K562 (cell line): ENCODE results near the gene ADGRL3. TPM values are rescaled to one million over a fixed set of nuclear protein-coding genes. Genes with fewer than 3 reads are reported as not detected.

ENCODE experiments used
- ATAC-seq: fragments of 200-7000 bp; cut with Tn5 transposase; 3 replicates; pipeline ENCODE4 v1.9.1; 2020; ENCODE audit warnings: moderate library complexity
- BruUV-seq: library from RNA; stranded (reverse); fragments of 400-500 nt; replicated peaks from 2 replicates; lab custom pipeline; 2021; lab: Mats Ljungman, UMichigan
- CTCF ChIA-PET: fragments of 300-600 bp; formaldehyde crosslinking; extraction: SDS; loops from one replicate; lab custom pipeline; 2021; ENCODE audit warnings: low intra/inter-chr PET ratio; lab: Yijun Ruan, JAX
- POLR2A ChIA-PET: fragments of 300-600, 350-650 bp; sonication (Branson Sonifier 250); formaldehyde crosslinking; extraction: SDS; loops from one replicate; lab custom pipeline; 2021; ENCODE audit warnings: antibody characterized with exemption, inconsistent platforms; lab: Yijun Ruan, JAX
- DNase-seq, 4 experiments: peaks; one replicate each; pipeline versions ENCODE4 v3.0.0 to v3.0.0-alpha.2; 2011 to 2018; ENCODE audit warnings: low spot score in 3 of 4, mixed read lengths in 3 of 4; ENCODE audit errors: extremely low read depth in 1 of 4
- FAIRE-seq: peaks from 2 replicates; lab custom pipeline; 2011; peaks lifted over from hg19 to GRCh38; lab: Jason Lieb, UNC
- H2AFZ ChIP-seq: 2 replicates; pipeline ENCODE4 v1.6.0; 2011; ENCODE audit warnings: low read depth, low read length, control low read depth, inconsistent platforms
- H3K27ac ChIP-seq: fragments of 200-600 bp; 3 replicates; pipeline ENCODE4 v1.8.0; 2011; ENCODE audit warnings: low read depth, mild to moderate bottlenecking, control low read depth, inconsistent platforms, low read length, moderate library complexity, mixed read lengths; ENCODE audit errors: extremely low read depth
- H3K27me3 ChIP-seq, 2 experiments: fragments of 300-600 bp in 1 of 2; 2 replicates in 1 of 2; 3 replicates in 1 of 2; pipeline versions ENCODE4 v1.6.0 to v1.8.0; 2011; ENCODE audit warnings: inconsistent platforms in 2 of 2, low read length in 2 of 2, mild to moderate bottlenecking in 1 of 2, mixed read lengths in 1 of 2, moderate library complexity in 1 of 2; ENCODE audit not compliant: control insufficient read depth in 2 of 2, insufficient read depth in 2 of 2
- H3K36me3 ChIP-seq: fragments of 300-600 bp; 3 replicates; pipeline ENCODE4 v1.8.0; 2011; ENCODE audit warnings: mild to moderate bottlenecking, low read length, inconsistent platforms; ENCODE audit not compliant: control insufficient read depth, insufficient read depth
- H3K4me1 ChIP-seq, 2 experiments: fragments of 200-600 bp in 1 of 2; replicated peaks in 1 of 2; 2 replicates in 1 of 2; 3 replicates in 1 of 2; pipeline versions ENCODE4 v1.5.1 to v1.8.0; 2011; ENCODE audit warnings: inconsistent platforms in 2 of 2, low read length in 2 of 2, mild to moderate bottlenecking in 1 of 2, mixed read lengths in 1 of 2, moderate library complexity in 1 of 2; ENCODE audit not compliant: control insufficient read depth in 2 of 2, insufficient read depth in 2 of 2
- H3K4me2 ChIP-seq: 2 replicates; pipeline ENCODE4 v1.6.1; 2011; ENCODE audit warnings: low read length, control low read depth, inconsistent platforms, mixed read lengths; ENCODE audit not compliant: insufficient read depth
- H3K4me3 ChIP-seq: fragments of 200-600 bp; sonication (generic), shearing (Covaris generic); 2 replicates; pipeline ENCODE4 v1.5.1; 2016; ENCODE audit warnings: control low read depth, inconsistent platforms
- H3K79me2 ChIP-seq: fragments of 200-600 bp; 3 replicates; pipeline ENCODE4 v1.8.0; 2011; ENCODE audit warnings: low read length, inconsistent platforms; ENCODE audit not compliant: control insufficient read depth, insufficient read depth
- H3K9ac ChIP-seq, 2 experiments: 2 replicates each; pipeline versions ENCODE4 v1.6.0 to v1.6.1; 2011; ENCODE audit warnings: low read depth in 2 of 2, low read length in 2 of 2, control low read depth in 1 of 2, inconsistent platforms in 1 of 2, mild to moderate bottlenecking in 1 of 2, mixed read lengths in 1 of 2; ENCODE audit not compliant: insufficient read depth in 1 of 2
- H3K9me1 ChIP-seq: one replicate; pipeline ENCODE4 v1.6.0; 2011; ENCODE audit warnings: inconsistent platforms, mild to moderate bottlenecking, low read length, moderate library complexity; ENCODE audit not compliant: control insufficient read depth, insufficient read depth
- H3K9me3 ChIP-seq: replicated peaks from 2 replicates; pipeline ENCODE4 v1.5.1; 2011; ENCODE audit warnings: low read depth, low read length, inconsistent platforms; ENCODE audit not compliant: control insufficient read depth, insufficient read depth
- H4K20me1 ChIP-seq: replicated peaks from 2 replicates; pipeline ENCODE4 v1.6.1; 2011; ENCODE audit warnings: low read length, inconsistent platforms, mixed read lengths; ENCODE audit not compliant: control insufficient read depth, insufficient read depth
- CCNT2 ChIP-seq: IDR thresholded peaks from 2 replicates; pipeline ENCODE4 v1.6.1; 2011; ENCODE audit warnings: borderline replicate concordance, low read depth, mild to moderate bottlenecking, moderate library complexity, mixed read lengths, low read length; ENCODE audit not compliant: insufficient read length; ENCODE audit errors: extremely low read depth
- GABPB2 ChIP-seq: fragments of 250-450 bp; sonication (Bioruptor Pico); conservative IDR thresholded peaks from 2 replicates; pipeline ENCODE4 v1.5.1; 2021; ENCODE audit warnings: mild to moderate bottlenecking
- GATAD2B ChIP-seq: fragments of 450-650 bp; IDR thresholded peaks from 2 replicates; pipeline ENCODE4 v1.6.1; 2017; ENCODE audit warnings: mild to moderate bottlenecking, borderline replicate concordance
- GTF2A2 ChIP-seq: IDR thresholded peaks from 2 replicates; pipeline ENCODE4 v1.6.1; 2016; ENCODE audit warnings: mild to moderate bottlenecking, missing genetic modification characterization, missing compliant biosample characterization
- HDGF ChIP-seq: fragments of 450-650 bp; IDR thresholded peaks from 2 replicates; pipeline ENCODE4 v1.6.1; 2016
- ILF3 ChIP-seq: fragments of 450-650 bp; IDR thresholded peaks from 2 replicates; pipeline ENCODE4 v1.6.1; 2018; ENCODE audit warnings: antibody characterized with exemption, mild to moderate bottlenecking, moderate library complexity, borderline replicate concordance
- MCM2 ChIP-seq: fragments of 450-650 bp; IDR thresholded peaks from 2 replicates; pipeline ENCODE4 v1.6.1; 2017; ENCODE audit warnings: low read depth, mild to moderate bottlenecking
- NCOA4 ChIP-seq: fragments of 450-650 bp; IDR thresholded peaks from 2 replicates; pipeline ENCODE4 v1.6.1; 2018; ENCODE audit warnings: mild to moderate bottlenecking; ENCODE audit not compliant: partially characterized antibody
- POLR2G ChIP-seq: fragments of 200-400 bp; formaldehyde crosslinking; IDR thresholded peaks from 2 replicates; pipeline ENCODE4 v1.6.1; 2017; ENCODE audit warnings: low read depth, mild to moderate bottlenecking, antibody characterized with exemption, low read length, moderate library complexity
- RBM39 ChIP-seq: fragments of 200-400 bp; formaldehyde crosslinking; optimal IDR thresholded peaks from 2 replicates; pipeline ENCODE3; 2018; ENCODE audit warnings: low read depth, low read length
- SMARCB1 ChIP-seq: IDR thresholded peaks from 2 replicates; pipeline ENCODE4 v1.6.1; 2011; ENCODE audit warnings: improper control_type of control experiment, low read depth; ENCODE audit not compliant: insufficient read length
- SRSF1 ChIP-seq: fragments of 200-400 bp; formaldehyde crosslinking; IDR thresholded peaks from 2 replicates; pipeline ENCODE4 v1.6.1; 2017; ENCODE audit warnings: mild to moderate bottlenecking, low read depth, low read length, moderate library complexity
- ZNF184 ChIP-seq: sonication (generic); formaldehyde crosslinking; IDR thresholded peaks from 2 replicates; pipeline ENCODE4 v1.5.0; 2020; ENCODE audit warnings: missing genetic modification reagents
- ZNF354B ChIP-seq: fragments of 250-450 bp; sonication (Bioruptor Pico); IDR thresholded peaks from 2 replicates; pipeline ENCODE4 v1.4.0; 2020
- ZNF584 ChIP-seq: fragments of 200-800 bp; sonication (Bioruptor generic); IDR thresholded peaks from 2 replicates; pipeline ENCODE4 v1.6.1; 2016; ENCODE audit warnings: low read depth, mild to moderate bottlenecking, missing genetic modification characterization, missing compliant biosample characterization
- ZNF764 ChIP-seq: fragments of 250-450 bp; sonication (Bioruptor Pico); IDR thresholded peaks from 2 replicates; pipeline ENCODE4 v1.4.0; 2020; ENCODE audit warnings: low read depth, mild to moderate bottlenecking, moderate library complexity
- ZNF79 ChIP-seq: fragments of 250-450 bp; sonication (Bioruptor Pico); IDR thresholded peaks from 2 replicates; pipeline ENCODE4 v1.4.0; 2020; ENCODE audit warnings: low read depth, mild to moderate bottlenecking, moderate library complexity
- WGBS: fragments of 100-300 bp; shearing (Covaris generic); methylation state at CpG from one replicate; pipeline ENCODE4 v1.1.6; 2016; ENCODE audit warnings: low coverage, mixed read lengths; ENCODE audit not compliant: insufficient coverage; ENCODE audit errors: missing lambda C conversion rate; 5-methylcytosine and 5-hydroxymethylcytosine counted together
- in situ Hi-C: fragments of 300-500 bp; cut with MboI; formaldehyde crosslinking; loops from 4 replicates; pipeline ENCODE4 v1.15.0; 2018; ENCODE audit warnings: inconsistent platforms, mixed read lengths
- intact Hi-C: fragments of 100-400 bp; cut with micrococcal nuclease; formaldehyde crosslinking; loops from 2 replicates; pipeline ENCODE4 v1.14.2; 2022
- polyA plus RNA-seq, 8 experiments: library from polyadenylated mRNA; depleted of rRNA in 4 of 8; stranded (reverse) in 5 of 8; unstranded in 3 of 8; fragments of >200 nt; fragmentation: Nextera tagmentation in 2 of 8; fragmentation: Illumina TruSeq in 1 of 8; extraction: Ambion mirVana in 2 of 8; extraction: Trizol in 1 of 8; gene quantifications; 2 replicates each; pipeline versions ENCODE4 v1.2.1 to v1.2.3, GENCODE V29; 2011 to 2014; ENCODE audit warnings: inconsistent platforms in 1 of 8, missing spikeins in 1 of 8
- total RNA-seq, 7 experiments: library from RNA; depleted of rRNA in 6 of 7; stranded (reverse); fragments of >200 nt in 6 of 7; fragmentation: Illumina TruSeq in 2 of 7; extraction: Trizol in 2 of 7; gene quantifications; 2 replicates each; pipeline versions ENCODE4 v1.2.1 to v1.2.3, GENCODE V29; 2011 to 2021; ENCODE audit warnings: low replicate concordance in 1 of 7
- TF ChIP-seq, protein P1 (sequence below), 3 experiments: fragments of 200-800 bp in 1 of 3; sonication (Bioruptor generic) in 1 of 3; sonication (generic) in 1 of 3; formaldehyde crosslinking in 1 of 3; IDR thresholded peaks; 2 replicates each; pipeline versions ENCODE4 v1.6.1 to v1.8.0; 2016 to 2022; ENCODE audit warnings: mild to moderate bottlenecking in 2 of 3, missing compliant biosample characterization in 2 of 3, missing genetic modification characterization in 2 of 3, missing genetic modification reagents in 1 of 3
- TF ChIP-seq, protein P2 (sequence below): fragments of 450-650 bp; formaldehyde crosslinking; conservative IDR thresholded peaks from 2 replicates; pipeline ENCODE4 v1.4.0; 2022; ENCODE audit warnings: mild to moderate bottlenecking, missing genetic modification characterization

Gene ADGRL3
- total and polyA plus RNA-seq, 9 of the 15 experiments (the other 6 are each of a cell fraction or from before 2014, with no cell fraction given), result 0.03 to 0.14 (median 0.04) TPM; not detected in 2

DNA sequence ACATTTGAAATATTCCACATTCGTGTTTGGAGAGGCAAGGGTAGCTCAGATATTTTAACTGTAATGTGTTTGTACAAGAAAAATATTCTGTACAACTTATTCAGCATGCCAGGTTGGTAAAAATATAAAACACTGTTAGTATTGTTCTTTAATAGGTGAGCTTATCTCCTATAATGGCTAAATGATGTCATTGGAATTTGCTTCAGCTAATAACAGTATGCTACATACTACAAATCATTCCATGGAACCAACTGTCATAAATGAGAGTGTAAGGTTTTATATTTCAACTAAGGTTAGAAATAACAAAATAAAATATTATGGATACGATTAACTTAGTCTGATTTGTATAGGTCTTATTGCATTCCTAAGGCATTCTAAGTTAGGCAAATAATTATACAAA, 206.6 kb downstream of the ADGRL3 start:
- BruUV-seq, result no TSS peak
- CTCF ChIA-PET, result no interaction called here
- Histone ChIP-seq H3K4me1 (no peaks in the 10 kb centered on the region), H3K27ac (no peak overlapping the region), H3K9me1 (no peaks in the 10 kb centered on the region), H3K4me2 (no peak overlapping the region), H3K9ac (no peak overlapping the region)
- in situ Hi-C loops, result no loop called here
- DNase-seq, result no peak
- ATAC-seq, result no peak
- TF ChIP-seq POLR2G (no peak), GABPB2 (no peak), GATAD2B (no peak), SMARCB1 (no peak), ZNF584 (CRISPR knock-in tag) (no peak), GTF2A2 (tag) (no peak), ZNF79 (CRISPR knock-in tag) (no peak), SRSF1 (no peak), ZNF764 (CRISPR knock-in tag) (no peak), ZNF354B (no peak), ILF3 (no peak), ZNF184 (CRISPR knock-in tag) (no peak), NCOA4 (no peak), RBM39 (no peak), MCM2 (no peak), HDGF (no peak), CCNT2 (no peak)
- TF ChIP-seq, protein P1, sequence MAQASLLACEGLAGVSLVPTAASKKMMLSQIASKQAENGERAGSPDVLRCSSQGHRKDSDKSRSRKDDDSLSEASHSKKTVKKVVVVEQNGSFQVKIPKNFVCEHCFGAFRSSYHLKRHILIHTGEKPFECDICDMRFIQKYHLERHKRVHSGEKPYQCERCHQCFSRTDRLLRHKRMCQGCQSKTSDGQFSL (CRISPR knock-in tag; IDR thresholded peaks at IDR 0.05), result no peak
- TF ChIP-seq, protein P1 (tag; IDR thresholded peaks at IDR 0.05), result no peak
- TF ChIP-seq, protein P2, sequence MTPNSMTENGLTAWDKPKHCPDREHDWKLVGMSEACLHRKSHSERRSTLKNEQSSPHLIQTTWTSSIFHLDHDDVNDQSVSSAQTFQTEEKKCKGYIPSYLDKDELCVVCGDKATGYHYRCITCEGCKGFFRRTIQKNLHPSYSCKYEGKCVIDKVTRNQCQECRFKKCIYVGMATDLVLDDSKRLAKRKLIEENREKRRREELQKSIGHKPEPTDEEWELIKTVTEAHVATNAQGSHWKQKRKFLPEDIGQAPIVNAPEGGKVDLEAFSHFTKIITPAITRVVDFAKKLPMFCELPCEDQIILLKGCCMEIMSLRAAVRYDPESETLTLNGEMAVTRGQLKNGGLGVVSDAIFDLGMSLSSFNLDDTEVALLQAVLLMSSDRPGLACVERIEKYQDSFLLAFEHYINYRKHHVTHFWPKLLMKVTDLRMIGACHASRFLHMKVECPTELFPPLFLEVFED (CRISPR knock-in tag), result no peak
- TF ChIP-seq, all 486 proteins: peak for 0
- H3K27me3 ChIP-seq, result no peaks in the 10 kb centered on the region
- no peak overlapping the region for H2AFZ ChIP-seq
- POLR2A ChIA-PET, result no interaction called here
- H3K9me3 ChIP-seq, result no peaks in the 10 kb centered on the region
- intact Hi-C loops, result no loop called here
- FAIRE-seq, result no peak
- H3K79me2 ChIP-seq, result no peaks in the 10 kb centered on the region
- no peaks in the 10 kb centered on the region for H3K36me3 ChIP-seq
- no peak overlapping the region for H3K4me3 ChIP-seq
- 0% methylated on average over 2 of the region's 2 CpGs for WGBS
- no peaks in the 10 kb centered on the region for H4K20me1 ChIP-seq
